Fibroblast of gingiva (primary cell): ENCODE results near the gene MECP2.
"Not testable (repeated sequence)": the region's sequence is repeated elsewhere in the genome, so short reads cannot be mapped to it uniquely, and the experiment has no call there.

Experiments used
- DNase-seq: peaks from one replicate; pipeline ENCODE4 v3.0.0-alpha.2; 2011; ENCODE audit warnings: low read depth

The MECP2 gene

DNA sequence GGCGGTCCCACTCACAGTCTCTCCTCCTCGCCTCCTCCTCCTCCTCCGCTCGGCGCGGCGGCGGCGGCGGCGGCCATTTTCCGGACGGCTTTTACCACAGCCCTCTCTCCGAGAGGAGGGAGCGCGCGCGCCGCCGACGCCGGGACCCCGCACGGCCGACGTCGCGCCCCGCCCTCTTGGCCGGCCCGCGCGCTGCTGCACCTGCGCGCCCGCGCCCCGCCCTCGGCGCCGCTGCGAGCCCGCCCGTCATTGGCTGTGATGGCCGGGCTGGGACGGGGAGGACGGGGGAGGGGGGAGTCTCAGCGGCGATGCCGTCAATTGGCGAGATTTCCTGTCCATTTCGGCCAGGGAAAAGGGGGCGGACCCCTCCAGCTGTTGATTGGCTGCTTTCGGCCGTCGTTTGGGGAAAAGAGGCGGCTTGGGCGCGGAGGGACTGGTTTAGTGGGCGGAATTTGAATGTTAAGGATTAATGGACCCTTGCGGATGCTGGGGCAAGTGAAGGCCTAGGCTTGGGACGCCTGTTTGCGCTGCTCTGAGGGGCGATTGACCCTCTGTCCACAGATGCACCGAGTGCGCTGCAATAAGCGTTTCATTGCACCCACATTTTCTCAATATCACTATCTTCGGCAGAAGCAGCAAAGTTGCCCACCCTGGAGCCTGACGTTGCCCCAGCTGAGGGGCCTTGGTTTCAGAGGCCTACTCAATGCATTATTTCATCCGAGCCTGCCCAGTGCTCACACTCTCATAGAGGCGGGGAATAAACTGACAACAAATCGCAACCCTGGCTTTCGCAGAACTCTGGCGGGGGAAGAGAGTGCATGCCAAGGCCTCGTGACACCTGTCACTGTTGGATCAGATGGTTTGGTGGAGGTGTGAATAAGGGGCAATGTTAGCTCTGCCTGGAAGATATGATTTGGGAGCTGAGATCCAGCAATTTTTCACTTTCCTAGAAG, at the start of gene MECP2:
MECP2 (minus strand) TSS at position 129 of the 953 bp plus-strand sequence.
- DNase-seq: peak; percentile 89

DNA sequence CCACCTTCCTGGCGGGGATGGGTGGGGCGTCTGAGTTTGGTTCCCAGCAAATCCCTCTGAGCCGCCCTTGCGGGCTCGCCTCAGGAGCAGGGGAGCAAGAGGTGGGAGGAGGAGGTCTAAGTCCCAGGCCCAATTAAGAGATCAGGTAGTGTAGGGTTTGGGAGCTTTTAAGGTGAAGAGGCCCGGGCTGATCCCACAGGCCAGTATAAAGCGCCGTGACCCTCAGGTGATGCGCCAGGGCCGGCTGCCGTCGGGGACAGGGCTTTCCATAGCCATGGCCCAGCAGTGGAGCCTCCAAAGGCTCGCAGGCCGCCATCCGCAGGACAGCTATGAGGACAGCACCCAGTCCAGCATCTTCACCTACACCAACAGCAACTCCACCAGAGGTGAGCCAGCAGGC, 46.5 kb upstream of the MECP2 start, which contains the start of gene OPN1LW:
OPN1LW (plus strand) TSS at position 234 of the 400 bp plus-strand sequence; CDS start at position 275, 41 bp downstream.
- DNase-seq: not testable (repeated sequence)

DNA sequence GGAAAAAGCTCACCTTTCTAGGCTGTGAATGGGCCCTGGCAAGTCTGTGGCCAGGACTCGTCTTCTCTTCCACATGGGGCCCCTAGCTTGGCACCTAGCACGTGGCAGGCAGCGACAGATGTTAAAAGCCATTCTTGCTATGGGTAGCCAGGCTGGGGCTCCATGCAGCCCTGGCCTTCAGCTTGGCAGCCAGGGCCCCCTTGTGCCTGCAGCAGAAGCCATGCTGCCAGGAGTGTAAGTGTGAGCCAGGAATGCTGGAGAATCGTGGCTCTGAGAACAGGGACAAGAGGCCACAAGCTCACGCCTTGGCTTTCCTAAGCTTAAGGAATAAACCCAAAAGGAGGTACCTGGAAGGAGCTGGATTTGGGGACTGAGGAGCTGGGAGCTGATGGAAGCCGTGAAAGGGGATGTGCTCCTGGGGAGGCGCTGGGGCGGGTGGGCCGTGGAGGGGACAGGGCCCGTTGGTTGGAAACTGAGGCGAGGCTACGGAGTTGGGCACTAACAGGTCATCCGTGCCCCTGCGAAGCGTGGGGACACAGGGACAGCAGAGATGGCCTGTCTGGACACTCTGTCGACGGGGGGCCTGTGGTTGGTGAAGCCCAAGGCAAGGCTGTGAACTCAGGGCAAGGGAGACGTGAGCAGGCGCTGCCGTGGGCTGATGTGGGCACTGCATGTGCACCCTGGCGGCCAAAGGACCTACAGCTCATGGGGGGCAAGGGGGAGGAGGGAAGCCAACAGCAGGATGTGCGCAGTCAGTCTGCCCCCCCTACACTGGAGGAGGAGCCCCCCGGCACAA, 45.6 kb upstream of the MECP2 start:
- DNase-seq: no peak

DNA sequence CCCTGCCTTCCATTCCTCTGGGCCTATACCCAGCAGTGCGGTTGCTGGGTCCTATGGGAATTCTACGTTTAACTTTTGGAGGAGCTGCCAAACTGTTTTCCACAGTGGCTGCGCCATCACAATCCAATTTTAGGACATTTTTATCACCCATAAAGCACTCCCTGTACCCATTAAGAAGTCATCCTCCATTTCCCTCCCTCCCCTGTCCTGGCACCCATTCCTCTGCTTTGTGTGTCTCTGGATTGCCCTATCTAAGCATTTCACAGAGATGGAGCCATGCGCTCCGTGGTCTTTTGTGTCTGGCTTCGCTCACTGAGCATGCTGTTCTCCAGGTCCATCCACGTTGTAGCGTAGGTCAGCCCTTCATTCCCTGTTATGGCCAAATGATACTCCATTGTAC, 44.9 kb upstream of the MECP2 start:
- DNase-seq: no peak

DNA sequence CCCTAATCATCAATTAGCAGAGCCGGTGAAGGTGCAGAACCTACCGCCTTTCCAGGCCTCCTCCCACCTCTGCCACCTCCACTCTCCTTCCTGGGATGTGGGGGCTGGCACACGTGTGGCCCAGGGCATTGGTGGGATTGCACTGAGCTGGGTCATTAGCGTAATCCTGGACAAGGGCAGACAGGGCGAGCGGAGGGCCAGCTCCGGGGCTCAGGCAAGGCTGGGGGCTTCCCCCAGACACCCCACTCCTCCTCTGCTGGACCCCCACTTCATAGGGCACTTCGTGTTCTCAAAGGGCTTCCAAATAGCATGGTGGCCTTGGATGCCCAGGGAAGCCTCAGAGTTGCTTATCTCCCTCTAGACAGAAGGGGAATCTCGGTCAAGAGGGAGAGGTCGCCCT, 43.2 kb upstream of the MECP2 start:
- no peak for DNase-seq

DNA sequence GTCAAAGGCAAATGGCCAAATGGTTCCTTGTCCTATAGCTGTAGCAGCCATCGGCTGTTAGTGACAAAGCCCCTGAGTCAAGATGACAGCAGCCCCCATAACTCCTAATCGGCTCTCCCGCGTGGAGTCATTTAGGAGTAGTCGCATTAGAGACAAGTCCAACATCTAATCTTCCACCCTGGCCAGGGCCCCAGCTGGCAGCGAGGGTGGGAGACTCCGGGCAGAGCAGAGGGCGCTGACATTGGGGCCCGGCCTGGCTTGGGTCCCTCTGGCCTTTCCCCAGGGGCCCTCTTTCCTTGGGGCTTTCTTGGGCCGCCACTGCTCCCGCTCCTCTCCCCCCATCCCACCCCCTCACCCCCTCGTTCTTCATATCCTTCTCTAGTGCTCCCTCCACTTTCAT, 42.7 kb upstream of the MECP2 start:
- no peak for DNase-seq

DNA sequence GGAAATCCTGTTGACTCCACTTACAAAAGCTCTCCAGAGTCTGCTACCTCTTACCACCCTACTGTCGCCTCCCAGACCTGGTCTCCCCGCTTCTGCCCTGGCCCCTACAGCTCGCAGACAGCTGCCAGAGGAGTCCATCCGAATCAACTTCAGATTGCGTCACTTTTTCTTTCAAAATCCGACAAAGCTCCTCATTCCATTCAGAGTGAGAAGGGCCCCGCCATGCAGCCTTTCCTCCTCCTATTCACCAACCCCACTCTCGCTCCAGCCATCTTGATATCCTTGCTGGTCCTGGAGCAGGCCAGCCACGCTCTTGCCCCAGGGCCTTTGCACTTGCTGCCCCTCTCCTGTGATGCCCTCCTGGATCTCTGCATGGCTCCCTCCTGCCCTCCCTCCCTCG, 41.3 kb upstream of the MECP2 start:
- DNase-seq: no peak

DNA sequence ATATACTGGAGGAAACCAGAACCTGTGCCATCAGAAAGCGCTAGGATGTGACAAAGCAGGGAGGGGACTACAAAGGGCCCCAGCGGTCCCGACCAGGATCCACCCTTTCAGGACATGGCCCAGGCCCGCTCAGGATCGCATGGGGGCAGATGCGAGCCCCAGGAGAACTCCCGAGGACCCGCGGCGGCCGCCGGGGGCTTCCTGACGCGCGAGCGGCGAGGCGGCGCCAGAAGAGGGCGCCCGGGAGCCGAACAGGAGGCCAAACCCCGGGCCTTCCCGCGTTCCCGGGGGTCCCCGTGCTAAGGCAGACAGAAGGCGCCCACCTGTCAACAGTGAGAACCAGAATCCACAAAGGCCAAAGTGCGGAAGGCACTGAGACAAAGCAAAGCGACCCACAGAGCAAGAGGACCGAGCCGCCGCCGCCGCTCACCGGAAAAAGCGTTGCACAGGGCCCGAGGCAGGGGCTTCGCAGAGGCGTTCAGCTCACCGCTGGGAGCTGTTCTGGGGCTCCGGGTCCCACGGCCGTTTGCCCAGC, 39.2 kb upstream of the MECP2 start:
- DNase-seq: peak; percentile 3

DNA sequence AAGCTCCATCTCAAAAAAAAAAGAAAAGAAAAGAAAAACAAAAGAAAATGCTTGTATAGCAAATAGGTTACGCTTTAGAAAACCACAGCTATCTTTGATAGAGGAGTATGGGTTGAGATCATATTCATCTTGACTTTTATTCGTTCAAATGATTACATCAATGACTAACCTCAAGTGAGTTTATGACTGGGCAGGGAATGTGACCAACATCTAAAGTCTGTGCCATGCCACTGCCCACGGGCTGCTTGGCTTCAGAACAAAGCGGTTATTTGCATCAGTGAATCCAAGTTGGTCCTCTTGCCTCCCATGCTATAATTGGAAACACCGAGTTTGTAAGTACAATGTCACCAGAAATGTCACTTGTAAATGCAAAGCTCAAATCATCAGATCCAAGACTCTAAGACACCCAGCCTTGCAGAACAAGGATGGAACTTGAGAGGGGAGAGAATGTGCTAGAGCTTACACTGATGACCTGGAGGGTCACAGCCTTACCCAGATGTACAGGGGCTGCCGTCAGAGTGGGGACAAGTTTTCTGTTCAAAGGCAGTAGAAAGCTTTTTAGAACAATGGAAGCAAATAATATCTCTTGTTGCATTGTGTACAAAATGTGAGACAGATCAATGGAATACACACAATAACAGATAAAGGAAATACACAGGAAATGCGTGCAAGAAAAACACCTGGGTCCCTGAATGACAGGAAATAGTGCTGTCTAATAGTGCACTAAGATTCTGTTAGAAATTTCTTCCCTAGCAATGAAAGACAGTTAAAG, 38.1 kb upstream of the MECP2 start:
- DNase-seq: no peak

DNA sequence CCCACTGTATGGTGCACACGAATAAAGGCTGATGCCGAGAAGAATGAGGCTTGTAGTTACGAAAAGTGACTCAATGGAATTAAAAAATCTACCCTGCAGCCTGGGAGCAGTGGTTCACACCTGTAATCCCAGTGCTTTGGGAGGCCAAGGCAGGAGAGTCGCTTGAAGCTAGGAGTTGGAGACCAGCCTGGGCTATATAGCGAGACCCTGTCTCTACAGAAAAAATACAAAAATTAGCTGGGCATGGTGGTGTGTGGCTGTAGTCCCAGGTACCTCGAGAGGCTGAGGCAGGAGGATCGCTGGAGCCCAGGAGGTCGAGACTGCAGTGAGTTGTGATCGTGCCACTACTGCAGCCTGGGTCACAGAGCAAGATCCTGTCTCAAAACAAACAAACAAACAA, 34.8 kb upstream of the MECP2 start:
- DNase-seq: no peak

DNA sequence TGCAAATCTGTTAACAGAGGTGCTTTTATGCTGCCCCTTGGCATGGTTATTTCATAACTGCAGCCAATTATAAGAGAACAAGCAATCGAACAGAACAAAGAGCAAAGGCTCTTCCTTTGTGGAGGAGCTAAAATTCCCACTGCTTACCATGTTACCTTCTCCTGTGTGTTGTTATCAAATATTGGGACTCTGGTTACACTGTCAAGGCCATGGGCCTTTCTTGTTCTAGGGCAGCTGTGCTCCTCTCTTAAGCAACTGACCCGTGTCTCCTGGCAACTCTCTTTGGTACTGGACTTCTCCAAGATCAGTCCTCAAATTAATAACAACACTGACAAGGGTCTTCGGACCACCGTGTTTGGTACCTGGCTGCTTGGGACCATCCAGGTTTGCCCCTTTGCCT, 34.4 kb upstream of the MECP2 start:
- no peak for DNase-seq

DNA sequence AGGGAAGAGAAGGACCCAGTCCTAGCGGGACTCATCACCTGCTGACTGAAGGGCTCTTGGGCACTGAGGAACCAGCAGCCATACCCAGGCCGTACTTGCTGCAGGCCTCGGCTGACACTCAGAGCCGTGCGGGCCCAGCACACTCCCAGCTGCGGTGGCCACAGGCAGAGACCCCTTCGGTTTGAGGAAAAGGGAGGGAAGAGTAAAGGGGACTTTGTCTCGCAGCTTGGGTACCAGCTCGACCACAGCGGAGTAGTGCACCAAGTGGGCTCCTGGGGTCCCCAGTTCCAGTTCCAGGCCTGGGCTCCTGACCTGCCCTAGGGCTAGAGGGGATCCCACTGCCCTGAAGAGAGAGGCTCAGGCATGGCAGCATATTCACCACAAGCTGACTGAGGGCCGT, 28.6 kb upstream of the MECP2 start:
- no peak for DNase-seq

DNA sequence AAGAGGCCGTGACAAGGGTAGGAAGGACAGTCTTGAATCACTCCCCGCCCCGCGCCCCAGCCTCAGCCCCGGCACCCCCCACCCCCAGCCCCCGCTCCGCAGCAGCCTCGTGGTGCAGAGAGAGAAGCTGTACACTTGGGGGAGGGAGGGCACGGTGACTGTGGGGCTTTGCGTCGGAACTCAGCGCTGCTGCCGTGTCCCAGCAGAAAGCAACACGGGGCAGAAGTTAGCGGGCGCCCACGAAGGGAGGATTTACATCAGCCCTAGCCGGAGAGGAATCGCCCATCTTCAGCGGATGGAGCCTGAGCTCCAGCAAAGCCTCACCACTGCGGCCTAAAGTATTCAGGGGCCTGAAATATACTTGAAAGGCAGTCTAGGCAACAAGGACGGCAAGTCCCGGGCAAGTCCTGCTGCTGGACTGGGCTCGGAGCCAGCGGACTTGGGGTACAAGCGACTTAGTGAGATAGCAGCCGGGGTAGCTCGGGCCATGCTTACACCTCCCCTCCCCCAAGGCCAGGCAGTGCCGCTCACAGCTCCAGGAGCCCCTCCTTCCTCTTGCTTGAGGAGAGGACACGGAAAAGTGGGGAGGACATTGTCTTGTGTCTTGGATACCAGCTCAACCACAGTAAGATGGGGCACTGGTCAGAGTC, 28.0 kb upstream of the MECP2 start:
- no peak for DNase-seq

DNA sequence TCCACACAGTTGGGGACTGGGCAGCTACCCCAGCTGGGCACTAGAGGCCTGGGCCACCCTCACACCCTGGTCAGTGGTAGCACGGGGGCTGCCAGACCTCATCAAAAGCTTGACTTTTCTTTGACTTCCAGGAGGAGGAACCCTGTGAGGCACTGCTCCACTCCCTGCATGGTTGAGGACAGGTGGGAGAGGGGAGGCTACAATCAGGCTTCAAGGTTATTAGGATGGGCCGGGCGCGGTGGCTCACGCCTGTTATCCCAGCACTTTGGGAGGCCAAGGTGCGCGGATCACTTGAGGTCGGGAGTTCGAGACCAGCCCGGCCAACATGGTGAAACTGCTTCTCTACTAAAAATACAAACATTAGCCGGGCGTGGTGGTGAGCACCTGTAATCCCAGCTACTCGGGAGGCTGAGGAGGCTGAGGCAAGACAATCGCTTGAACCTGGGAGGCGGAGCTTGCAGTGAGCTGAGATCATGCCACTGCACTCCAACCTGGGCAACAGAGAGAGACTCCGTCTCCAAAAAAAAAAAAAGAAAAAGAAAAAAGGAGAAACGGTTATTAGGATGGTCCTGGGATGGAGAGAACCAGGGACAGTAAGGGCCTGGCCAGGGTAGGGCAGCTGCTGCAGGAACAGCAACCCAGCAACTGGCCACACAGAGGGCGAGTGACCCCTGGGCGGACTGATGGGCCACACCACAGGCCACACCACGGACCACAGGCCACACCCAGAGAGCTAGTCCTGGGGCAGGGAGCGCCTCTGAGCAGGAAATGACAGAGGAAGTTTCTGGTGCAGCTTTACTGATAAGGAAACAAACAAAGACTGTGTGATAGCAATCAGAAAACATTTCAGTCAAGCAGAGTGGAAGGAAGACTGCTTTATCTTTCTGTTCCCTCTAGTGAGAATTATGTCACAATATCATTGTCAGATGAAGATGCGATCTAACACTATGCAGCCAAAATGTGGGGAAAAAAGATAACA, 26.0 kb upstream of the MECP2 start:
- no peak for DNase-seq

DNA sequence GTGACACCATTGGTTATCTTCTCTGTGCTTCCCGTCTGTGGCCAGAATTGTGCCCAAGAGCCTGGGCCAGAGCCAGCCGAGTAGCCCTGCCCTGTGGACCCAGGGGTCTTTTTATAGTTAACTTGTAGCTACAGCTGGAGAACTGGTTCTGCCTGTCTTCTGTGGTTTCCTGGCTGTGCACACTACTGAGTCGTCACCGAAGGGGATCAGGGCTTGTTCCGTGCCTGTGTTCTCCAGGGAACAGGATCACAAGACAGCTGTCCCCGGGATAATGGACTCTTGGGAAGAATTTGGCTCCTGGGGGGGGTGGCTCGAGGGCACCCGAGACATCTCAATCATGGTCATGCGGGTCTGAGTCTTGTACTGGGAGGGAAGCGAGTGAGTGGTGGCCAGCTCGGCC, 24.4 kb upstream of the MECP2 start:
- no peak for DNase-seq

DNA sequence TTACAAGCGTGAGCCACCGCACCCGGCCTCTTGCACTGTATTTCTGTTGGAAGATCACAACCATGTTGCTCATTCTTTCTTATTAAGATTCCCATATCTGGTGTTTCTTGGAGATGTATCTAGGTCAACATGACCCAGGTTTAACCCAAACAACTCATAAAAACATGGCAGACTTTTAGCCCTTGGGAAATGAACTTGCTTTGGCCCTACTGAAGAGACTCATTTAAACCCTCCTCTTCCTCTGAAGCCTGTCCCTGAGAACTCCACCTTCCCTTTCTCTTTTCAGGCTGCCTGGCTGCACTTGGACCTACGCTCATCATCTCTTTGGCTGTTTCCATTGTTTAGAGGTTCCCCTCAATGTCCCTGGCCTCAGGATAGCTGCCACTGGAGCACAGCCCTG, 23.7 kb upstream of the MECP2 start:
- no peak for DNase-seq

DNA sequence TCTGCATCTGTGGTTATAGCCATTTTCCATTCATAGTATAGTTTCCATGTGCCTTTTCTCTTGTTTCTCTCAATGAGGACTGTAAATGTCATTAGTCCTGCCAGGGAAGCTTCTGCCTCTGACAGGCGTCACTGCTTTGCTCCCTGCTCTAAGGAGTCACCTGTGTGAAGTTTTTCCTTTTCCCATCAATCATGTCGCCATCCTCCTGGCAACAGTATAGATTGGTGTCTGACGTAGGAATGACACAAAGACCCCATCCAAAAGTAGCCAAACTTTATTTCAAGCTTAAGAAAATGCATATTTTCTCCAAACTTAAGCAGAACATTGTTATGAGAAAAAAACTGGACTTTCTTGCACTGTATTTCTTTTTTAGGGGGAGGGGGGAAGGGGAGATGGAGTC, 23.1 kb upstream of the MECP2 start:
- no peak for DNase-seq

DNA sequence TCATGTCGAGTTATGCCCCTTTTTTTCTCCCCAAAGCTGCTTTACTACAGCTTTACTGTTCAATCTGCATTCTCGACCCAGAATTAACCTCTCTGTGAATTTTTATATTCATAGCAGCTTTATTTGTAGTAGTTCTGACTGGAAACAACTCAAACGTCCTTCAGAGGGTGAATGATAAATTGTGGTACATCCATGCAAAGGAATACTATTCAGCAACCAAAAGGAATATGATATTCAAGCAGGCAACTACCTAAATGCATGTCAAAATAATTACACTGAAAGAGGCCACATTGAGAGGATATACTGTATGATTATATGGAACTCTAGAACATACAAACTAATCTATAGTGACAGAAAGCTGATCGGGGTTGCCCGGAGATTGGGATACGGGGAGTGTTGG, 20.0 kb upstream of the MECP2 start:
- DNase-seq: no peak

DNA sequence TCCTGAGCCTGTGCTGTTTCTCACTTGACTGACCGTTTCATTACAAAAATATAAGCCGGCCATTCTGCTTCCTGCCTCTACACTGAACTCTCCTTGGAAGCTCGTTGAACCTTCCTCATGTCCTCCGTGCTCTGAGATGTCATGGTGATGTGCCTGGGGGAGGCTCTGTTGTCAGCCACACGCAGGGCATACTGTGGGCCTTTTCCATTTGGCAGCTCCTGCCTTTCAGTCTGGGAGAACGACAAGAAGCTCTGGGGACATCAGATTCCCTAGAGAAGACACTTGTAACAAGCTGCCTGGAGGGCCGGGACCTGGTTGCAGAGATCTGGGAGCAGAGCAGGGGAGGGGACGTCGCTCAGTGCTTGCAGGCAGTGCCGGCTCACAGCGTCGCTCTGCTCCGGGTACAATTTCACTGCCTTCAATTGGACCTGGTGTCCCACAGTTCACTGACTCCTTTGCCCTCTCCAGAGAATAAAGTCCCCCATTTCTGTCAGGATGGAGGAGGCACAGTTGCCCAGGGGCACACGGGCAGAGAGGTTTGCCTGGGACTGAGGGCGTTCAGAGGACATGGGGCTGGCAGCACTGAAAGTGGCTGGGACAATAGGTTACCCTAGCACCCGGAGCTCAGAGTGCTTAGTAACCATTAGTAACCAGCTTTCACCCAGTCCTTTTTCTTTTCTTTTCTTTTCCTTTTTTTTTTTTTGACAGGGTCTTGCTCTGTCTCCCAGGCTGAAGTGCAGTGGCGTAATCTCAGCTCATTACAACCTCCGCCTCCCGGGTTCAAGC, 19.1 kb upstream of the MECP2 start:
- no peak for DNase-seq
